Upper lobe of right lung (tissue), 1 donor: ENCODE data around the gene REST. TPM values are rescaled to one million over a fixed set of nuclear protein-coding genes. Genes with fewer than 3 reads are reported as not detected.

ENCODE experiments used
- ATAC-seq: fragments of 200-7000 bp; cut with Tn5 transposase; one replicate; pipeline ENCODE4 v1.9.1; 2020; ENCODE audit warnings: mild to moderate bottlenecking, moderate library complexity
- DNase-seq: peaks from one replicate; pipeline ENCODE4 v3.0.0-alpha.2; 2020
- H3K27ac ChIP-seq: fragments of 200-600 bp; one replicate; pipeline ENCODE4 v1.8.0; 2022
- H3K27me3 ChIP-seq: fragments of 200-600 bp; one replicate; pipeline ENCODE4 v1.8.0; 2022; ENCODE audit warnings: mild to moderate bottlenecking
- H3K36me3 ChIP-seq: fragments of 200-600 bp; one replicate; pipeline ENCODE4 v1.8.0; 2022
- H3K4me1 ChIP-seq: fragments of 200-600 bp; one replicate; pipeline ENCODE4 v1.8.0; 2022
- H3K4me3 ChIP-seq: fragments of 200-600 bp; one replicate; pipeline ENCODE4 v1.8.0; 2022; ENCODE audit warnings: mild to moderate bottlenecking
- H3K9me3 ChIP-seq: fragments of 200-600 bp; one replicate; pipeline ENCODE4 v1.8.0; 2022
- CTCF ChIP-seq: fragments of 200-600 bp; IDR thresholded peaks from one replicate; pipeline ENCODE4 v1.8.0; 2022; ENCODE audit warnings: antibody characterized with exemption
- intact Hi-C: fragments of 100-400 bp; cut with DNase I; formaldehyde crosslinking; loops from one replicate; pipeline ENCODE4 v1.11.0; 2022
- total RNA-seq: library from RNA; stranded (reverse); fragmentation: NEBNext Ultra II Directional; extraction: Animal tissue kit (Norgen Biotek cat#: 25700); gene quantifications from one replicate; pipeline ENCODE4 v1.2.1, GENCODE V29; 2021
- donor health status: DM: no; HTN: yes; CAD: no; lungs with severe emphysema.

REST gene
- total RNA-seq, 1 donor from 2014 or later: 39.0 TPM

- Histone ChIP-seq H3K27ac (no peak overlapping the region), H3K27me3 (no peaks in the 10 kb centered on the region), H3K36me3 (peaks cover 49% of the 10 kb centered on the region), H3K4me1 (no peaks in the 10 kb centered on the region), H3K4me3 (no peak overlapping the region), H3K9me3 (no peaks in the 10 kb centered on the region)
- intact Hi-C loops: no loop called here
- no peak for ATAC-seq
- DNase-seq: no peak
- TF ChIP-seq CTCF: no peak
These were observed 53.4 kb downstream of the REST start for GRCh38 chr4:56961107-56961500.

- no peak overlapping the region for H3K4me3 ChIP-seq
- intact Hi-C loops: no loop called here
- peaks cover 19% of the 10 kb centered on the region for H3K4me1 ChIP-seq
- TF ChIP-seq CTCF: no peak
- DNase-seq: no peak
- no peak overlapping the region for H3K27ac ChIP-seq
- no peaks in the 10 kb centered on the region for H3K27me3 ChIP-seq
- H3K36me3 ChIP-seq: peaks cover 79% of the 10 kb centered on the region
- ATAC-seq: no peak
- H3K9me3 ChIP-seq: no peaks in the 10 kb centered on the region
These were observed 63.7 kb downstream of the REST start for GRCh38 chr4:56971383-56971782.

- no peak for ATAC-seq
- Histone ChIP-seq H3K27me3 (no peaks in the 10 kb centered on the region), H3K36me3 (peaks cover 69% of the 10 kb centered on the region), H3K4me1 (peaks cover 19% of the 10 kb centered on the region), H3K4me3 (no peak overlapping the region), H3K27ac (no peak overlapping the region), H3K9me3 (no peaks in the 10 kb centered on the region)
- no peak for DNase-seq
- no peak for TF ChIP-seq CTCF
- intact Hi-C loops: no loop called here
These were observed 64.7 kb downstream of the REST start for GRCh38 chr4:56972389-56972788.

- no peak for ATAC-seq
- no peak overlapping the region for H3K4me3 ChIP-seq
- peaks cover 65% of the 10 kb centered on the region for H3K36me3 ChIP-seq
These were observed 65.1 kb downstream of the REST start for GRCh38 chr4:56972809-56973208.

GRCh38 chr4:56973336-56973735 is 65.6 kb downstream of the REST start:
- Histone ChIP-seq H3K36me3 (peaks cover 60% of the 10 kb centered on the region), H3K4me1 (peaks cover 19% of the 10 kb centered on the region), H3K9me3 (no peaks in the 10 kb centered on the region), H3K27me3 (no peaks in the 10 kb centered on the region), H3K27ac (no peak overlapping the region), H3K4me3 (no peak overlapping the region)
- intact Hi-C loops: no loop called here
- no peak for TF ChIP-seq CTCF
- DNase-seq: no peak
- ATAC-seq: no peak

More at GRCh38 chr4:56972809-56973208, 65.1 kb downstream of the REST start:
- DNase-seq: no peak
- intact Hi-C loops: no loop called here
- Histone ChIP-seq H3K4me1 (peaks cover 19% of the 10 kb centered on the region), H3K9me3 (no peaks in the 10 kb centered on the region), H3K27ac (no peak overlapping the region), H3K27me3 (no peaks in the 10 kb centered on the region)
- no peak for TF ChIP-seq CTCF

GRCh38 chr4:56976283-56976836 is 68.7 kb downstream of the REST start:
- Histone ChIP-seq H3K9me3 (no peaks in the 10 kb centered on the region), H3K4me3 (peak overlapping the region; percentile 86), H3K36me3 (peaks cover 30% of the 10 kb centered on the region), H3K27me3 (no peaks in the 10 kb centered on the region), H3K27ac (peak overlapping the region; percentile 79), H3K4me1 (peaks cover 35% of the 10 kb centered on the region)
- ATAC-seq (peak; percentile 1), DNase-seq (peak; percentile 70)
- no peak for TF ChIP-seq CTCF
- intact Hi-C loops: no loop called here
